ENCODE data around the gene ABCB9. TPM values are rescaled to one million over a fixed set of nuclear protein-coding genes. Genes with fewer than 3 reads are reported as not detected.
A peak's percentile ranks its signal among the peaks of the same experiment; 100 is the strongest.
"Not testable (repeated sequence)": the region's sequence is repeated elsewhere in the genome, so short reads cannot be mapped to it uniquely, and the experiment has no call there.

The ABCB9 gene
- total RNA-seq (ENCODE audit: low replicate concordance), result 6.7 and 9.6 TPM in 2 replicates
- long read RNA-seq, partial matches to known transcripts, result 0 of 1 reads
- long read RNA-seq, other reads (novel, unspliced or antisense), result 1 of 1 reads

DNA sequence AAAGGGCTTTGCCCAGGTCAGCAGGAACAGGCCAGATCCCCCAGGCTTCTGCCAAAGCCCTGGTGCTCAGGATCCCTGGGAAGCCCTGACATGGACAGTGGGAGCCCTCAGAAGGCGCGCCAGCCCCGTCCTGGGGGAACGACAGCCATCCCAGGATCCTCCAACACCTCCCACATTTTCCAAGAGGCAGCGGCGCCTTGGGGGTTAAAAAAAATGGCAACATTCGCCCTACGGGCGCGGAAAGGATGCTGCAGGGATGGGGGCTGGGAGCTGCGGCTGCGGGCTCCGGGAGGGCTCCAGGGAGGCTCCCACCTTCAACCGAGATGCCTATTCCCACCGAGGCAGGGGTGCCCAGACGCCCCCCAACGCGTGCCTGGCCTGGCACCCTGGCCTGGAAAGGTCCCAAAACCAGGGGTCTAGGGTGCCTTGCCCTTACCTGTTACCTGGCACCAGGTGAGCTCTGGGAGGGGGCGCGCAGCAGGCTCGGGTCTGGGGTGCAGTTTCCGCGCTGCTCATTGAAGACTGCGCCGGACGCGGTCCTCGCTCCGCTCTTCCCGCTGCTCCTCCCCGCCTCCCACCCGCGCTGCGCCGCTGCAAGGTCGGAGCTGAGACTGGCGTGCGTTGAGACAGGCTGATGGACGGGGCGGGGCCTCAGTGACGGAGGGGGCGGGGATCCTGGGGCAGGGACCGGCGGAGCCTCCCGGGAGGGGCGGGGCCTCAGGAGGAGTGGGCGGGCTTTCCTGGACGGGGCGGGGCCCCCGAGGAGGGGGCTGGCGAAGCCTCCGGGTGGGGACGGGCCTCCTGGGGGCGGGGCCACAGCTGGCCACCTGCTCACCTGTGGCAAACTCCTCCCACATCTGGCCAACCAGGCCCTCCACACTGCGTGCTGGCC, at the start of gene ABCB9:
Gene ABCB9 (minus strand): TSS at position 613 of the 892 bp plus-strand sequence. CDS start 6,228 bp downstream, outside the sequence.
- TF ChIP-seq, protein P1, sequence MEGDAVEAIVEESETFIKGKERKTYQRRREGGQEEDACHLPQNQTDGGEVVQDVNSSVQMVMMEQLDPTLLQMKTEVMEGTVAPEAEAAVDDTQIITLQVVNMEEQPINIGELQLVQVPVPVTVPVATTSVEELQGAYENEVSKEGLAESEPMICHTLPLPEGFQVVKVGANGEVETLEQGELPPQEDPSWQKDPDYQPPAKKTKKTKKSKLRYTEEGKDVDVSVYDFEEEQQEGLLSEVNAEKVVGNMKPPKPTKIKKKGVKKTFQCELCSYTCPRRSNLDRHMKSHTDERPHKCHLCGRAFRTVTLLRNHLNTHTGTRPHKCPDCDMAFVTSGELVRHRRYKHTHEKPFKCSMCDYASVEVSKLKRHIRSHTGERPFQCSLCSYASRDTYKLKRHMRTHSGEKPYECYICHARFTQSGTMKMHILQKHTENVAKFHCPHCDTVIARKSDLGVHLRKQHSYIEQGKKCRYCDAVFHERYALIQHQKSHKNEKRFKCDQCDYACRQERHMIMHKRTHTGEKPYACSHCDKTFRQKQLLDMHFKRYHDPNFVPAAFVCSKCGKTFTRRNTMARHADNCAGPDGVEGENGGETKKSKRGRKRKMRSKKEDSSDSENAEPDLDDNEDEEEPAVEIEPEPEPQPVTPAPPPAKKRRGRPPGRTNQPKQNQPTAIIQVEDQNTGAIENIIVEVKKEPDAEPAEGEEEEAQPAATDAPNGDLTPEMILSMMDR (conservative IDR thresholded peaks at IDR 0.05), result peak; percentile 10
- H3K27me3 Mint-ChIP-seq, result no peaks in the 10 kb centered on the region
- H3K9me3 Mint-ChIP-seq, result no peaks in the 10 kb centered on the region
- no peaks in the 10 kb centered on the region for H3K36me3 Mint-ChIP-seq
- peak; percentile 96 for DNase-seq (ENCODE audit: extremely low spot score, unreplicated experiment)
- H3K4me1 Mint-ChIP-seq (ENCODE audit: unreplicated experiment), result peaks cover 10% of the 10 kb centered on the region
- peak within 1 kb of the TSS; percentile 37 for H3K27ac Mint-ChIP-seq
- H3K4me3 Mint-ChIP-seq, result peak within 1 kb of the TSS; percentile 82

DNA sequence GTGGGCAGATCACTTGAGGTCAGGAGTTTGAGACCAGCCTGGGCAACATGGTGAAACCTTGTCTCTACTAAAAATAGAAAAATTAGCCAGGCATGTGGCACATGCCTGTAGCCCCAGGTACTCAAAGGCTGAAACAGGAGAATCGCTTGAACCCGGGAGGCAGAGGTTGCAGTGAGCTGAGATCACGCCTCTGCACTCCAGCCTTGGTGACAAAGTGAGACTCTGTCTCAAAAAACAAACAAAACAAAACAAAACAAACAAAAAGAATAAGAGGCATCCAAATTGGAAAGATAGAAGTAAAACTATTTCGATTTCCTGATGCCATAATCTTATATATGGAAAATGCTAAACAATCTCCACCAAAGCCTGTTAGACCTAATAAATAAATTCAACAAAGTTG, 48.2 kb upstream of the ABCB9 start:
- not testable (repeated sequence) for H3K36me3 Mint-ChIP-seq; H3K4me3 Mint-ChIP-seq; H3K4me1 Mint-ChIP-seq (ENCODE audit: unreplicated experiment); H3K9me3 Mint-ChIP-seq; H3K27ac Mint-ChIP-seq; DNase-seq (ENCODE audit: extremely low spot score, unreplicated experiment); H3K27me3 Mint-ChIP-seq

DNA sequence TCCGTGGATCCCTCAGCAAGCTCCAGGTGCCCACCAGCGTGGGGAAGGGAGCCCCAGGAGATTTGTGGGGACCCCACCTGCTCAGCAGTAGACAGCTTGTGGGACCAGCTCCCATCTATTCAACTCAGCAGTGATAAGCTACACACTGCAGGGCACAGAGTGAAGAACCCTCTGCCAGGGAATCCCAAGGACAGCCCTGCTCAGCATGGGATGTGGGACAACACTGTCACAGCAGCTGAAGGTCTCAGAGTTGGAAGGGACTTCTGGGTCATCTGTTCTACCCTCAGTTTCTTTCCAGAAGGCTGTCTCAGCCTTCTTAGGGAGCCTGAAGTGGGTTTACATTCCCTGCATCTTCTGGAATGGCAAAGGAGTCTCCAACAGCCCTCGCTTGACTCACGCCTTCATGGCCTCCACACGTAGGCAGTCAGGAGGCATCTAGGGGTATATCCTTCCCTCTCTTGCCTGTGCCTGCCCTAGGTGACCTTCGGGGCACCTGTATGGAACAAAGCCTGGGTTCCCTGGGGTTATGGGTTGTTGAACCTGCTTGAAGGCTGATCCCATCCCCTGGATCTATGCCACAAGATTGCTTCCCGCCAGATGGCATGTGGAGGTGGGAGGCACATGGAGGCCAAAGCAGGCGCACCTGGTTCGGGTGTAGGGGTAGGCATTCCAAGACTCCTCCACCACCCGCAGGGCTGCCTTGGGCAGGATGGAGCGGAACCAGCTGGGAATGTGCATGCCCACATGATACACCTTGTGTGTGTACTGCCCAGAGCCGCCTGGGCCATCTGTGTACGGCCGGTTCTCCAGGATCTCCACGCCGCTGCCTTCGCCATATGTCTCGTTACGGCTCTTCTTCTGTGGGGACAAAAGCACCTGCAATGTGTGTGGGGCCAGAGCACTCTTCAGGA, 47.2 kb upstream of the ABCB9 start:
- no peak overlapping the region for H3K27ac Mint-ChIP-seq
- H3K4me1 Mint-ChIP-seq (ENCODE audit: unreplicated experiment), result peaks cover 4% of the 10 kb centered on the region
- no peaks in the 10 kb centered on the region for H3K9me3 Mint-ChIP-seq
- H3K4me3 Mint-ChIP-seq, result no peak overlapping the region
- no peaks in the 10 kb centered on the region for H3K27me3 Mint-ChIP-seq
- H3K36me3 Mint-ChIP-seq, result no peaks in the 10 kb centered on the region
- TF ChIP-seq, protein P1 (conservative IDR thresholded peaks at IDR 0.05), result no peak
- DNase-seq (ENCODE audit: extremely low spot score, unreplicated experiment), result no peak

DNA sequence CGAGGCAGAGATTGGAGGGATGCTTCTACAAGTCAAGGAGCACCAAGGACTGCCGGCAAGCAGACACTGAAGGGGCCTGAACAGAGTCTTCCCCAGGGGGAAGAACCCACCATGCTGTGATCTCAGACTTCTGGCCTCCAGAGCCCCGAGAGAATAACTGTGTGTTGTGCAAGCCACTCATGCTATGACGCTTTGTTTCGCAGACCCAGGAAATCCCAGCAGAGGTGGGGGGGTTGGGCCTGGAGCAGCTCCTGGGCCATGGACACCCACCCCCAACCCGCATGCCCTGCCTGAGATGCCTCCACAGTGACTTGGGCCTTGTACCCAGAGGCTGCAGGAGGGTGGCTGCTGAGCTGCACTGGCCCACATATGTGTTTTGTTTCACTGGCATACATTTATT, 45.4 kb upstream of the ABCB9 start:
- H3K4me3 Mint-ChIP-seq, result no peak overlapping the region
- H3K27ac Mint-ChIP-seq, result no peak overlapping the region

DNA sequence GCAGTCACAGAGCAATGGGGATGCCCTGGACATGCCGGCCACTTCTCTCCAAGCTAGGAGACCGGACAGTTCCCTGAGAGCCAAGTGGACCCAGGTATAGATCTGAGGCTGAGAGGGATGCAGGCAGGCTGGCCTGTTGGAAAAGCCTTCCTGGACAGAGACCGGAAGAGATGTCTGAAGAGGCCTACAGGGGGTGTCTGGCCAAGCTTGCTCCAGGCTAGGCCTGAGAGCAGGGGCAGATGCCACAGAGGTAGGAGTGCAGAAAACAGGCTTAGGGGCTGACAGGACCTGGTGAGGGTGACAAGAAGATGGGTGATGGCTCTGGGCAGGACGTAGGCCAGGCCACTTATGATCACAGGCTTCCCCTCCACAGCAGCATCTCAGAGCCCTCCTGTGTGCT, 44.4 kb upstream of the ABCB9 start:
- Mint-ChIP-seq H3K27me3 (no peaks in the 10 kb centered on the region), H3K36me3 (no peaks in the 10 kb centered on the region), H3K4me1 (ENCODE audit: unreplicated experiment) (peaks cover 4% of the 10 kb centered on the region), H3K9me3 (no peaks in the 10 kb centered on the region), H3K27ac (no peak overlapping the region), H3K4me3 (no peak overlapping the region)
- TF ChIP-seq, protein P1 (conservative IDR thresholded peaks at IDR 0.05), result no peak
- DNase-seq (ENCODE audit: extremely low spot score, unreplicated experiment), result no peak

More for the DNA sequence above, 45.4 kb upstream of the ABCB9 start:
- no peaks in the 10 kb centered on the region for H3K9me3 Mint-ChIP-seq
- TF ChIP-seq, protein P1 (conservative IDR thresholded peaks at IDR 0.05), result no peak
- H3K36me3 Mint-ChIP-seq, result no peaks in the 10 kb centered on the region
- no peak for DNase-seq (ENCODE audit: extremely low spot score, unreplicated experiment)
- peaks cover 4% of the 10 kb centered on the region for H3K4me1 Mint-ChIP-seq (ENCODE audit: unreplicated experiment)
- H3K27me3 Mint-ChIP-seq, result no peaks in the 10 kb centered on the region

Measured in type B pancreatic cell (in vitro differentiated cells).